ENCODE measurements around the gene DUSP1.

The DUSP1 gene

GRCh38 chr5:172772112-172772906 is 1.3 kb upstream of the DUSP1 start:
- TF ChIP-seq ZFP30 (CRISPR knock-in tag; IDR thresholded peaks at IDR 0.05) (no peak), TSHZ2 (CRISPR knock-in tag; IDR thresholded peaks at IDR 0.05) (no peak), BACH2 (CRISPR knock-in tag; IDR thresholded peaks at IDR 0.05; ENCODE audit: borderline replicate concordance) (no peak), PPARA (CRISPR knock-in tag; IDR thresholded peaks at IDR 0.05; ENCODE audit: borderline replicate concordance) (no peak), TCF4 (CRISPR knock-in tag; IDR thresholded peaks at IDR 0.05; ENCODE audit: borderline replicate concordance) (0 out of 2 replicates have a peak, but pooled peaks have one; percentile 13)
- ATAC-seq, result peak; percentile 50

- ATAC-seq, result peak; percentile 1; the same call in 2 of the 3 replicates
- TF ChIP-seq ZNF8 (CRISPR knock-in tag; IDR thresholded peaks at IDR 0.05), result no peak
- 0 out of 2 replicates have a peak, but pooled peaks have one; percentile 9 for TF ChIP-seq PATZ1 (CRISPR knock-in tag; IDR thresholded peaks at IDR 0.05; ENCODE audit: borderline replicate concordance)
- no peak for TF ChIP-seq TCF4 (CRISPR knock-in tag; IDR thresholded peaks at IDR 0.05; ENCODE audit: borderline replicate concordance)
- TF ChIP-seq RARB (CRISPR knock-in tag; IDR thresholded peaks at IDR 0.05), result no peak
- no peak for TF ChIP-seq ISL1 (CRISPR knock-in tag; IDR thresholded peaks at IDR 0.05)
- no peak for TF ChIP-seq TOX (CRISPR knock-in tag; IDR thresholded peaks at IDR 0.05; ENCODE audit: borderline replicate concordance)
- TF ChIP-seq CSRNP3 (CRISPR knock-in tag; IDR thresholded peaks at IDR 0.05), result no peak
- 0 out of 2 replicates have a peak, but pooled peaks have one; percentile 35 for TF ChIP-seq CSDC2 (CRISPR knock-in tag; IDR thresholded peaks at IDR 0.05)
Measured at GRCh38 chr5:172771439-172772111, 580 bp upstream of the DUSP1 start.

GRCh38 chr5:172770374-172770674 is 671 bp downstream of the DUSP1 start:
- no peak for ATAC-seq
- no peak for TF ChIP-seq ZC3H10 (CRISPR knock-in tag; IDR thresholded peaks at IDR 0.05)

DNA sequence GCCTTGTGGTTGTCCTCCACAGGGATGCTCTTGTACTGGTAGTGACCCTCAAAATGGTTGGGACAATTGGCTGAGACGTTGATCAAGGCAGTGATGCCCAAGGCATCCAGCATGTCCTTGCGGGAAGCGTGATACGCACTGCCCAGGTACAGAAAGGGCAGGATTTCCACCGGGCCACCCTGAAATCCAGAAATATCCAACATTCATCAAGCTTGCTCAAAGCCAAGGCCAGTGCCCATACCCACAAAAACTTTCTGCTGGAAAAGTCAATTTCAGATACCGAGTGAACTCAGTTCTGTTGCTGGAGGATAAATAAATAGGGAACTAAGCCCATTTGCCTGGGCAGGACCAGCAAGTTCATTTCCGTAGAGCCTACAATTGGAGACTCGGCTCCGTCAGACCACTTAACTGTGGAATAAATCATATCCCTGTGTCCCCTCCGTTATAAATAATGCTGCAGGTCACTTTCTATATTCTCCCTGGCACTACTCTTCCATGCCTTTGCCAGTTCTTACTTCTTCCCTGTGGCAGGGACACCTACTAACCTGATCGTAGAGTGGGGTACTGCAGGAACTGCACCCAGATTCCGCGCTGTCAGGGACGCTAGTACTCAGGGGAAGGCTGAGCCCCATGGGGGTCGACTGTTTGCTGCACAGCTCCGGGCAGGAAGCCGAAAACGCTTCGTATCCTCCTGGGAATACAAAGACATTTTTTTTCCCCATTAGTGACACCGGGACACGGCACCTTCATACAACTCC is 1.2 kb downstream of the DUSP1 start:
- ATAC-seq, result no peak
- no peak for TF ChIP-seq PPARA (CRISPR knock-in tag; IDR thresholded peaks at IDR 0.05; ENCODE audit: borderline replicate concordance)
- peak; percentile 21; the same call in 1 of the 2 replicates for TF ChIP-seq ZC3H10 (CRISPR knock-in tag; IDR thresholded peaks at IDR 0.05)
- TF ChIP-seq ISL1 (CRISPR knock-in tag; IDR thresholded peaks at IDR 0.05), result no peak
- TF ChIP-seq ZNF70 (CRISPR knock-in tag; IDR thresholded peaks at IDR 0.05), result peak; percentile 51; the same call in 1 of the 2 replicates
- no peak for TF ChIP-seq SNAI2 (CRISPR knock-in tag; IDR thresholded peaks at IDR 0.05)
- TF ChIP-seq ARNTL (CRISPR knock-in tag; IDR thresholded peaks at IDR 0.05; ENCODE audit: borderline replicate concordance, low read depth), result no peak
- 0 out of 2 replicates have a peak, but pooled peaks have one; percentile 26 for TF ChIP-seq ZNF8 (CRISPR knock-in tag; IDR thresholded peaks at IDR 0.05)
- peak; percentile 59; the same call in 1 of the 2 replicates for TF ChIP-seq ESRRG (CRISPR knock-in tag; IDR thresholded peaks at IDR 0.05)
- no peak for TF ChIP-seq CREB5 (CRISPR knock-in tag; IDR thresholded peaks at IDR 0.05; ENCODE audit: low read depth)
- TF ChIP-seq ZNF565 (CRISPR knock-in tag; conservative IDR thresholded peaks at IDR 0.05; ENCODE audit: low read depth), result 0 out of 2 replicates have a peak, but pooled peaks have one; percentile 52
- no peak for TF ChIP-seq TSHZ2 (CRISPR knock-in tag; IDR thresholded peaks at IDR 0.05)
- TF ChIP-seq GLIS3 (CRISPR knock-in tag; IDR thresholded peaks at IDR 0.05), result peak; percentile 28; the same call in 1 of the 2 replicates
- no peak for TF ChIP-seq CSDC2 (CRISPR knock-in tag; IDR thresholded peaks at IDR 0.05)
- no peak for TF ChIP-seq TOX (CRISPR knock-in tag; IDR thresholded peaks at IDR 0.05; ENCODE audit: borderline replicate concordance)

Data from SK-N-SH treated with all-trans-retinoic acid at 6 μM for 48 hours (cell line).